ENCODE results near the gene NCAM1.
"Not testable (repeated sequence)": the region's sequence is repeated elsewhere in the genome, so short reads cannot be mapped to it uniquely, and the experiment has no call there.

The NCAM1 gene

DNA sequence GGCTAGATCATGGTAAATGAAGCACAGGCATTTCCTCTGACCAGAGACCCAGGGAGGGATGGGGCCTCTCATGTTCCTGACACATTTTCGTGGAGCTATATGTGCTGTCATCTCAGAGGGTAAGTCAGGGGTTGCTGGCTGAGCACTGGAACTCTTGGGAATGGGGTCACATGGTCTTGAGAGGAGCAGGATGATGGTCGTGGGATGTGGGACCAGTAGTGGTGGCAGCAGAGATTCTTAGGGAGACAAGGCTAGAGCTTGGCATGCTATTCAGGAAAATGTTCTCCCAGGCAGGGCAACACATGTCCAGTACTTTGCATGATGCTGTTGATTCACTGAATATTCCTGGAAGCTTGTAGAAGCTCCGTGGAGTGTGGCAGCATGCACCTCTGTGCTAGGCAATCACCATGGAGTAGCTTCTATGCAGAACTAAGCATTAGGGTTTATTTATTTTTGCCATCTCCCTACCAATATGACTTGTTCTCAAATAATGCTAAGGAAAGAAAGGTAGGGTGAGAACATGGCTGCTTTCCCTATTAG lies 321.7 kb downstream of the NCAM1 start:
- no peak for DNase-seq

DNA sequence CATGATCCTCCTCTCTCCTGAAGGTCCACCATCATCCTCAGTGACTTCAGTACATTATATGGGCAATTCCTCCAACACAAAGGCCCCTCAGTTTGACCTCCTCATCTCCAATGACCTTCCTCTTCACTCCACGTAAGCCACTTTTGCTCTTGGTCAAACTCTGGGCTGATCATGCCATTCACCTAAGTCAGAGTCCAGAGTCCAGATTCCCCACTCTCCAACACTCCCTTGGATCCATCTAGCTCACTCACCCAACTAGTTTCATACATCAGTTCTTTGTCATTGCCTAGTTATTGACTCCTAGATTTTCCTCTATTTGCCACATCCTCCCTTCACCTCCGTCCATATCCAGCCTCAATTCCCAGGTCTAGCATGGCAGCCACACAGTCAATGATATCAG lies 322.7 kb downstream of the NCAM1 start:
- DNase-seq, result no peak

DNA sequence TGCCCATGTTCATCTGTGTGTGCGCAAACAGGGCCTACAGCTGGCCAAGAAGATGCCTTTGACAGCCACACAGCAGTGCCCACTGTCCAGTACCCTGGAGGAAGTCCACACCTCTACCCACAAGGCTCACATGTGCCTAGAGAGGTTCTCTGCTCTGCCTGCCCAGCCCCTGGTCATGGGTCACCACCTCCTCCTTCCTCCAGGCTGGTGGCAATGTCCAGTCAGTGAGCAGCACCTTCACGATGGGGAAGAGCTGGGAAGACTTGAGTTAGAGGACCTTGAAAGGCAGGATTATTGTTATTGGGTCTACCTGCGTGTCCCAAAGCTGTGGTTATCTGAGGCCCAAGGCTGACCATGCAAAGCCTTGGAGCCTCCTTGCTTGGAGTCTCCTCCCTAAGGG lies 324.8 kb downstream of the NCAM1 start:
- no peak for DNase-seq

DNA sequence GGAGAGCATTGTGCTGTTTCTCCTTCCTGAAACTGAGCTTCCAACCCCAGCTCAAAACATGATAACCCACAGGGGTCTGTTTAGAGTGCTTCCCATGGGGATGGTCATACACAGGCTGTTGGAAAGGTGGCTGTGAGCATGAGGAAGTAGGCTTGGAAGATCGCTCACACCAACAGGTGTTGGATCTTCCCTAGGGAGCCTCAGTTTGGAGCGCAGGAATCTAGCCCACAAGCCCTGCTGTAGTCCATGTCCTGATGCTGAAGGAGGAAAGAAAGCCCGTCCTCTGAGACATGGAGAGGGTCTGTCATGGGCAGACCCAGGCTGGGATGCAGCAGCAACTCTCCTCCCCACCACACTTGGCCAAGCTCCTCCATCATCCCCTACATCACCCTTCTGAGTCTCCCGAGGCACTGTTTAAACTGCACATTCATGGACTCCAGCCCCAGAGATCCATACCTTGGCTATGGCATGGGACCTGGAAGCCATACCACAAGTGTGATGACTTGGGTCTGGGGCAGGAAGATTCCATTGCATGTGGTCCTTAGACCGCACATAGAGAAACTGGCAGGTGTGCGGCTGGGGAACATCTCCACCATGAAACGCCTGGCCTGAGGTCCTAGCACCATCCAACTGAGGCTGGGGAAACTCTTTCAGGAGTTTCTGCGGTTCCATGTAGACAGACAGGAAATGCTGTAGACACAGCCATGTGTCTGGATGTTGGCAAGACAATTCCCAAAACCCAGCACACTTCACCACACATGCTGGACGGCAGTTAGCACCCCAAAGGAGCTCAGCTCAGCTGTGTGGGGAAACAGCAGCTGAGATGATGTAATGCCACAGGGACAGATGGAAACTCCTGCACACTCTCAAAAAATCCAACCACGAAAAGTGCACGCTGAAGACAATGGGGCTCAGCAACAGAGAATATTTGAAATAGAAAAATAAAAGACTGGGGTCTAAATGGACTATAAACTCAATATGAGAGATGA lies 325.6 kb downstream of the NCAM1 start:
- DNase-seq, result peak in 1 of 2 donors; percentile 14

DNA sequence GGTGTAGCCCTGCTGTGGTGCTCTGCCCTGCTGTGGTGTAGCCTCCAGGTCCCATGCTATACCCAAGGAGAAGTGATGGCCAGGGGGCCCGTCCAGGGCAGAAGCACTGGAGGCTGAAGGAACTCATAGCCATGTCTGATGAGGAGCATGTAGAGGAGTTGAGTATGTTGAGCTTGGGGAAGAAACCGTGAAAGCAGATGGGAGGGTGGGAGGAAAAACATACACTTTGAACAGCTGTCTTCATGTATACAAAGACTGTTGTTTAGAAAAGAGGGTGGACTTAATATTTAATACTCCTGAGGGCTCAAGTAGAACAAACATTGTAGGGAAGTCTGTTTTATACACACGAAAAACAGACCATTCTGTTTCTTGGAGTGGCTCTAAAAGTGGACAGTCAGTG lies 326.6 kb downstream of the NCAM1 start:
- no peak for DNase-seq

DNA sequence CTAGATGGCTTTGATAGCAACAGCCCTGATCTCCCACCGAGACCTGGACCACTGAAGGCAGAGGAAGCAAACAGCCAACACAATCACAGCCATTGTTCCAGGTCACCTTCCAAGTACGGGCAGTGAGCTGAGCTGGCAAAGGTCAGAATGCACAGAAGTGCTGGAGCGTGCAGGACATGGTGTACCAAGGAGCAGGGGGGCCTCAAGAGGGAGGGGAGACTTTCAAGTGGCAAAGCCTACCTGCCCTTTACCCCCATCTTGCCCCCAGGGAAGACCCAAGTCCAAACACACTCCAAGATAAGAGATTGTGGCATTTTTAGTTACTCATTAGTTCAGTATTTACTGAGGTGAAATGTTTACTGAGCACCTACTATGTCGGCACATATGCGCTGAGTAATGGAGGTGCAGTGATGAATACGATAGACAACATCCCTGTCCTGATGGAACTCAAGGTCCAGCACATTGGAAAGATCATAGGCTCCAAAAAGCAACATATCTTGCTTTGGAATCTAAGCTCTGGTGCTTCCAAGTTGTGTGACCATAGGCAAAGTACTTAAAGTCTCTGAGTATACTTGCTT lies 327.2 kb downstream of the NCAM1 start:
- no peak for DNase-seq

DNA sequence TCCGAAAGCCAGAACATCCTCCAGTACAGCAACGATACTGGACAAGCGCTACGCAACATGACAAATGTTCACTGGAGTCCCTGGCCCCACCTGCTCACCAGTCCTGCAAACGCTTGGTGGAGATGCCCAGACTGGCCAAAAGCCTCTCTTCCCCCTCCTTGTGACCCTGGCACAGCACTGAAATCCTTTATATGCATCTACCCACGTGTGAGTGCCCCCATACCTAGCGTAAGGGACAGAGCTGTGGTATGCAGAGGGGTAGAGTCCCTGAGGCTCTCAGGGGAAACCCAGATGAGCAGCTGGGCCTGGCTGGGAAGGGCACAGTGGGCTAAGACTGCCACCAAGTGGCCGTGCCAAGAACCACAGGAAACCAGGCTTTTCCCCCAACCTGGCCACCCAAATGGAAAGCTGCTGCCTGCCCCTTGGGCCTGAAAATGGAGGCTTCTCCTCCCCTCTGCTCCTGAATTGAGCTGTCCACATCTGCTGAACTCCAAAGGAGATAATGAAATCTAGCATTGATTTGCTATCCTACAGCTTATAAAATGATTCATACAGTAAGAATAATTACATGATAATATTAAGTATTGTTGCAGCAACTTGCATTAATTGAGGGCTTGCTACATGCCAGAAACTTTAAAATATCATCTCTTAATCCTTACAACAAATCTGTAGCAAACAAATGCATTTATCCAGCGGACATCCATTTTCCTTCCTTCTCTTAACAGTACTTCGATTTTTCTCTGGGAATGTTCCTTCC lies 328.4 kb downstream of the NCAM1 start:
- peak; percentile 40 to 83 for DNase-seq

DNA sequence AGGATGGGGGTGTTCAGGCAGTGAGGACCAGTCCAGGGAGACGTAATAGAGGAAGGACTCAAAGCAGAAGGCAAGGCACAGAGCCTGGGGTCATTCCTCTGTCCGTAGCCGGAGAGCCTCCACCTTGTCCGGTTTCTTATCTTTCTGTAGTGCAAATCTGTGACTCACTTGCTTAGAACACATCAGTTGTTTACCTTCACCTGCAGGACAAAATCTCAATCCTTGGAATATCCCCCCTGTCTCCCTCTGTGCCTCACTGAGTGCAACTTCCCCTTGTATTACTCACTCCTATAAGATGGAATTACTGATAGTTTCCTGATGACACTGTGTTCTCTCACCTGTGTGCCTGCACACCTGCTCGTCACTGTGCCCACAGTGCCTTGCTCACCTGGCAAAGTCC lies 332.7 kb downstream of the NCAM1 start:
- DNase-seq, result no peak

DNA sequence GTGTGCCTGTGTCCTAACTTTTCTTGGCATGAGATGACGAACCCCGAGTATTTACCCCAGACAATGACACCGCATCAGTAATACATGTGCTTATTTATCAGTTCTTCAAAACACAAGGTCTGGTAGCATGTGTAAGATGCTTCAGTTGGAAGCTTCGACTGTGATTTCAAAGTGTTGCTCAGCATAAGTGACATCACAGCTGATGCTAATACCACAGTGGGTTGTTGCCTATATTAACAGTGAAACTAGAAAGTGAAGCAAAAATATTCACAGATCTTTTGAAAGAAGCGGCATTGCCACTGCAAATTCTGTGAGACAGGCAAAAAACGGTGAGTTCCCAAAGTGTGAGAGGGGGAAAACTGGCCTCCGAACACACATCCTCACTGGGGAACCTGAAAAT lies 334.8 kb downstream of the NCAM1 start:
- no peak for DNase-seq

DNA sequence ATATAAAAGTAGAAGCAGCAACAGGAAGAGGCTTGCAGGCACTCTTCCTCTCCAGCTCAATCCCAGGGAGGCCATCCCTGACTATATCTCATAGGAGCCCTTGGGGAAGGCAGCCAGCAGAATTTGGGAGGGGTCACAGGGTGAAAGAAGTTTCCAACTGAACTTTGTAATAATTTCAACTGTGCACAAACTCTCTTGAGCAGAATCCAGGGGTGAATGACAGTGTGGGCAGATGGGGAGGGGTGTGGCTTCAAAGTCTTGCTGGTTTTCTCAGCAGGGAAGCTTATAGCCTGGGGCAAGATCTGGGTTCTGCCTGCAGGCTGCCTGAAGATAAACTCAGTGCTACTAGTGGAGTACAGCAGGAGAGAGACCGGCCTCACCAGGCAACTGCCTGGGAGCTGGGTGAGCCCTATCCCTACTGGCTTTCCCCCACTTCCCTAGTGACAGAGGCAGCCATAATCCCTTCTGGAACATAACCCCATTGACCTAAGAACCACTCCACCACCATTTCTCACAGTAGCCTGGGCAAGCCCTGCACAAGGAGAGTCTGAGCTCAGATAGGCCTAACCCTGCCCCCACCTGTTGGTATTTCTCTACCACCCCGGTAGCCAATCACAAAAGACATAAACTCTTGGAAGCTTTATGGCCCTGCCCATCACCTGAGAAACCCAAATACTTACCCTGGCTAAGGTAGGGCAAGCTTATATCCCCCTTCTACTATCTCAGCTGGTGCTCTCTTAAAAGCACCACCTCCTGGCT lies 335.4 kb downstream of the NCAM1 start:
- no peak for DNase-seq

DNA sequence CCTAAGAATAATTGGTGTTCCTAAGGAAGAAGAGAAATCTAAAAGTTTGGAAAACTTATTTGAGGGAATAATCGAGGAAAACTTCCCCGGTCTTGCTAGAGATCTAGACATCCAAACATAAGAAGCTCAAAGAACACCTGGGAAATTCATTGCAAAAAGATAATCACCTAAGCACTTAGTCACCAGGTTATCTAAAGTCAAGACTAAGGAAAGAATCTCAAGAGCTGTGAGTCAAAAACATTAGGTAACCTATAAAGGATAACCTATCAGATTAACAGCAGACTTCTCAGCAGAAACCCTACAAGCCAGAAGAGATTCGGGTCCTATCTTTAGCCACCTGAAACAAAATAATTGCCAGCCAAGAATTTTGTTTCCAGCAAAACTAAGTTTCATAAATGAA lies 337.3 kb downstream of the NCAM1 start:
- not testable (repeated sequence) for DNase-seq

DNA sequence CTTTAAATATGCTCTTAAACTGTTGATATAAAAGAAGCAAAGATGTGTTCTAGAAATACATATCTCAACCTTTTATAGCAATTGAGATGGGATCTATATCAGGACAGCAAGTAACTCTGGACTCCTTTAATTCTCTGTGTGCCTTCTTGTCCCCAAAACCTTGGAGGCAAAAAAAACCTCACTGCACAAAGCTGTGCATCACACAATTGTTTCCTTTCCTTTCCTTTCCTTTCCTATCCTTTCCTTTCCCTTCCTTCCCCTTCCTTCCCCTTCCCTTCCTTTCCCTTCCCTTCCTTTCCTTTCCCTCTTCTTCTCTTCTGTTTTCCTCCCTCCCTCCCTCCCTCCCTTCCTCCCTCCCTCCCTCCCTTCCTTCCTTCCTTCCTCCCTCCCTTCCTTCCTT lies 343.7 kb downstream of the NCAM1 start:
- no peak for DNase-seq

DNA sequence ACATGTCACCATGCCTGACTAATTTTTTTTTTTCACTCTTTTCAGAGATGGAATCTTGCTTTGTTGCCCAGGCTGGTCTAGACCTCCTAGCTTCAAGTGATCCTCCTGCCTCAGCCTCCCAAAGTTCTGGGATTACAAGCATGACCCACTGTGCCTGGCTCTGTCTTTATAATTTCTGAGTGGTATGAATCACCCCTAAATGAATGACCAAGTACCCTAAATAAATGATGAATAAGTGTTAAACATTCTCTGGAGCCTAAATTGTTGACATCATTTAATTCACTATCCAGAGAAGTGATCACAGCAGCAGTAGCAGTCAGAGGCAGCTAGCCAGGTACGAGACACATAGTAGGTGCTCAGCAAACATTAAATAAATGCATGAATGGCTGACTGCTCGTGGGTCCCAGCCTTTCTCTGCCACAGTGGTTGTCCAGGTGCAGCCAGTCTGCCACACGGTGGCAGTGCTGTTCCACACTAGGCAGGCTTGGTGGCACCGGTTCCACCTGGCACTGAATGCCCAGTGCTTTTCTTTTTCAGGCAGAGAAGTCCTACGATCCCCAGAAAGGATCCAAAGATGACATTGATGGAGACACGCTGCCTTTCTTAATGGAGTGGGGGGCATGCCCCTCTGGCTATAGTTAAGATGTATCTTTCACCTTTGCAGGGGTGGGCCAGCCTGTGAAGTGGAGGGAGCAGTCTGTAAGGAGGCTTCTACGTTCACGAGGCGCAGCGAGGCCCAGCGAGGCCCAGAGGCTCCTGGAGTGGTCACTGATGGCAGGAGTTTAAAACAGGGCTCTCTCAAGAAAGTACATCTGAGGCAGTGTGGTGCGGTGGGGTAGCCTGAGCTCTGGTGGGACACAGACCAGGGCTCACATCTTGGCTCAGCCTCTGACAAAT lies 344.5 kb downstream of the NCAM1 start:
- peak; percentile 29 to 71 for DNase-seq

DNA sequence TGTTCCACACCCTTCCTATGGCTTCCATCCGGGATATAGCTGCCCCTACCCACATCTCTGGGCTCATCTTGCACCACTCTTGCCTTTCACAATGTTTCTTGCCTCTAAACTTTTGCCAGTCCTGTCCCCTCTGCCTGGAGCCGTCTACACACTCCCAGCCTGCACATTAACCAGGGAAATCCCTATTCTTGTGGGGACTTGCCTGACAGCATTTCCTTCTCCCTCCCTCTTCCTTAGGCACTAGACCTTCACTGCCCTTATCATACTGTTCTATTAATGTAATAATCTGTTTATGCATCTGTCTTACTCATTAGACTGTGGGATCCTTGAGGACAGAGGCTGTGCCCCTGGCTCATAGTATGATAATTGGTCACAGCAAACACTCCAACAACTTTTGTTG lies 347.4 kb downstream of the NCAM1 start:
- no peak for DNase-seq

DNA sequence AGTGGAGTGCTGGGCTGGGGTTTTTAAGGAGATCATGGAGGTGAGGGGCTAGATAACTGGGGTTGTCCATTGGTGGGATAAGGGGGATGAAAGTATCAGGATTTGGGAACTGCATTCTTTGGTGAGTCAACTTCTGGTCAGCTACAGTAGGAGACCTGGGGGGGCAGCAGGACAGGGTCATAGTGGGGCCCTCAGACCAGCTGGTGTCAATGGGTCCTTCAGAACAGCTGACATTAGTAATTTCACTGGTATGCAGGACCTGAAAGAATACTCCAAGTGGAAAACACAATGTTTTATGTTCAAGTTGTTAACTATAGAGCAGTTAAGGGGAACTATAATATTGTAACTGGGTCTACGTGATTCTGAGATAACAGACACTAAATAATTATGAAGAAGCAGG lies 350.3 kb downstream of the NCAM1 start:
- DNase-seq, result no peak

DNA sequence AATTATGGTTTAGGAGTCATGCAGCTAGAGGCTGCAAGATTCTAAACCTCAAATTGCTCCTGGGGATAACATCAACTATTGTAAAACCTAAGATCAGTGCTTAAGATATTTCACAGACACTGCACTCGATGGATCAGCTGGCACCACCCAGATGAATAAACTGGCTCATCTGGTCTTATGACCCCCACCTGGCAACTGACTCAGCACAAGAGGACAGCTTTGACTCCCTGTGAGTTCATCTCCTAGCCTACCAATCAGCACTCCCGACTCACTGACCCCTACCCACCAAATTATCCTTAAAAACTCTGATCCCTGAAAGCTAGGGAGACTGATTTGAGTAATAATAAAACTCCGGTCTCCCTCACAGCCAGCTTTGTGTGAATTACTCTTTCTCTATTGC lies 352.4 kb downstream of the NCAM1 start:
- no peak for DNase-seq

DNA sequence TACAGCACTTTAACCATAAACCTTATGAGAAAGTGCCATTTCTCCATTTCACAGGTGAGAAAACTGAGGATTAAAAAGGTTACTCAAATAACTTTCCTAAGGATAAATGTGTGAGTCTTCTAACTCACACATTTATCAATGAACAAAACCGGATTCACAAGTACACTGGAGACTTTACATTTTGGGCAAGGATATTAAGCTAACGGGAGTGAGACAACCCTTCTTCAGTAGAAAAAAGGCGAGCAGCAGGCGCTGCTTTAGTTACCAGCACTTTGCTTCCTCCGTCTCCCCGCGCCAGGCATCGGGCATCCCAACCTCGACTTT lies 352.8 kb downstream of the NCAM1 start:
- DNase-seq, result no peak

DNA sequence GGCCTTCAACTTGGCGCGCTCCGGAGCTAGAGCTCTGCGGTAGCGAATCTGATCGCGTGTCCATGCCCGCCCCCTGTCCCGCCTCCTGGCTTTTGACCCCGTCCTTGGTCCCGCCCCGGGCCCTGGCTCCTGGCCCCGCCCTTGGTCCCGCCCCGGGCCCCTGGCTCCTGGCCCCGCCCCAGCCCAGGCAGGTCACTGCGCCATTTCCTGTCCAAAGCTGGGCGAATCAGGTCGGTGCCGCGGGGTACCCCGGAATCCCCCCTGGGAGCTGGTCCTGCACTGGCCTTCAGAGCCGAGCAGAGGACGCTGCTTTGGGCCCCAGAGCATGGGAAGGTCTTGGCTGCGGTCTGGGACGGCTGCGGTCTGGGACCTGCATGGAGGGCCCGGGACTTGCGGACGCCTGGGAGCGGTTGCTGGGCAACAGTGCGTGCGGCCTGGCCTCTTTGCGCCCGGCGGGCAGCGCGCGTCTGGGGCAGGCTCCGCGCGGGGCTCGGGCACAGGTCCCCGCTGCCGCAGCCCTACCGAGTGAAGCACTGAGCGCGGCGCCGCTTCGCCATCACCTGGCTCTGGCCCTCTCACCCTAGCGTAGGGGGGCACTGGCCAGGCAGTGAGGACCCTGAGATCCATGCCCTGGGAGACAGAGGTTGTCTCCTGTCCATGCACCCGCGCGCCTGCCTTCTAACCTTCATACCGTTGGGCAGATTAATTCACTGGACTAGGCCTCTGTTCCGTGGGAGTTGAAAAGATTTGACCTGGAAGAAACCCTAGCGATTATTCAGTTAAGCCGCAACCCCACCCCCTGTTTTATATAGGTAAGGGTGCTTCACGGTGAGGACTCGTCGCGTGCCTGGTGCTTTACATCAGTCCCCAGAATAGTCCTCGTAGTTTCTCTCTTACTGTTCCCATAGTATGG lies 353.4 kb downstream of the NCAM1 start, which contains the start of gene TTC12:
Gene TTC12 (plus strand): TSS at position 195 of the 913 bp plus-strand sequence. CDS start 1,675 bp downstream, outside the sequence.
- peak; percentile 85 to 96 for DNase-seq

DNA sequence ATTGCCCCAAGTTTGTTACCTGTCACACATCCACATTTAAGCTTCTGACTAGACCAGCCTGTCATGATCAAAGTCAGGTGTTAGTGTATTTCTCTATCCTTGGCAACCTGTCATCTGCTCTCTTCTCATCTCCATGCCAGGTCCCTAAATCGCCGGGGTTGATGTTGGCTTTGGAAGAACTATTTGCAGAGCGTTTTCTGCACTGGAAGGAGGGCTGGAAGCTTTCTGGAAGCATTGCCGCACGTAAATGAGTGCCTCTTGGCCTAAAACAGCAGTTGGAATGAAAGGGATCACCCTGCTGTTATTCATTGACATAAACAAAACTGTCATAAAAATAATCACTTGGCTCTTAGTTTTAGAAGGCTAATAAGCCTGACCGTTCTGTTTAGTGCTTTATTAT lies 354.6 kb downstream of the NCAM1 start:
- no peak for DNase-seq

DNA sequence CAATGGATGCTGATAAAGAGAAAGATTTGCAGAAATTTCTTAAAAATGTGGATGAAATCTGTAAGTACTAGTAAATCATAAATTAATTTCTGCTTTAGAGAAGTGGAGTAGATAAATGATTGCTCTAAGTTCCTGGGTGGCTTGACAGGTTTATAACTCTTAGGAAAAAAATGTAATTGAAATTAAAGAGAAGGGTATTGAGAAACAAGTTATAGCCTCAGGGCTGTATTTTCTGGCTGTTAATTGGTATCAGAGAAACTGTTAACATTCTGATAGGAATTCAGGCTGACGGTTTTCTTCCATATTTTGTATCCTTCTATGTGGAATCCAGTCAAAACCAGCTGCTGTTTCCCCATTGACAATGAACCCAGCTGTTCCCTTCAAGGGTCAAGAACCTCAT lies 355.0 kb downstream of the NCAM1 start:
- DNase-seq, result no peak

All from inflammatory macrophage treated with lipopolysaccharide for 1 hour (primary cell).